ENCODE measurements around the gene COIL. TPM values are rescaled to one million over a fixed set of nuclear protein-coding genes. Genes with fewer than 3 reads are reported as not detected.
"Not testable (repeated sequence)": the region's sequence is repeated elsewhere in the genome, so short reads cannot be mapped to it uniquely, and the experiment has no call there.

The COIL gene
- total RNA-seq, 4 donors from 2014 or later, result 6.3 to 9.7 (median 9.0) TPM

- DNase-seq, result no peak
- H3K27ac ChIP-seq, result no peak overlapping the region
- no peaks in the 10 kb centered on the region for H3K4me1 ChIP-seq
- H3K27me3 ChIP-seq, result no peaks in the 10 kb centered on the region
- H3K9me3 ChIP-seq, result no peaks in the 10 kb centered on the region
- TF ChIP-seq POLR2A (IDR thresholded peaks at IDR 0.05) (no peak), CTCF (IDR thresholded peaks at IDR 0.05 in 4 of 5, conservative IDR thresholded peaks at IDR 0.05 in 1 of 5) (no peak)
- ATAC-seq, result no peak
- peaks cover 0 to 45% of the 10 kb centered on the region in 2 donors for H3K36me3 ChIP-seq
- in situ Hi-C loops (cut with MboI; ENCODE audit: low sequenced_read_pairs in 4 of 4), result no loop called here
- intact Hi-C loops (cut with DNase I; ENCODE audit: low total_unique reads), result no loop called here
- H3K4me3 ChIP-seq, result no peak overlapping the region
Measured at GRCh38 chr17:56987283-56987834, 26.5 kb upstream of the COIL start.

GRCh38 chr17:56985371-56986162 is 24.7 kb upstream of the COIL start:
- Histone ChIP-seq H3K9me3 (no peaks in the 10 kb centered on the region), H3K27ac (no peak overlapping the region), H3K4me3 (no peak overlapping the region), H3K36me3 (peaks cover 0 to 43% of the 10 kb centered on the region in 2 donors), H3K27me3 (no peaks in the 10 kb centered on the region), H3K4me1 (no peaks in the 10 kb centered on the region)
- no peak for ATAC-seq
- intact Hi-C loops (cut with DNase I; ENCODE audit: low total_unique reads), result no loop called here
- in situ Hi-C loops (cut with MboI; ENCODE audit: low sequenced_read_pairs in 4 of 4), result no loop called here
- TF ChIP-seq CTCF (IDR thresholded peaks at IDR 0.05 in 4 of 5, conservative IDR thresholded peaks at IDR 0.05 in 1 of 5), result no peak
- no peak for TF ChIP-seq POLR2A (IDR thresholded peaks at IDR 0.05)
- DNase-seq, result no peak

- TF ChIP-seq CTCF (IDR thresholded peaks at IDR 0.05 in 4 of 5, conservative IDR thresholded peaks at IDR 0.05 in 1 of 5) (no peak), POLR2A (IDR thresholded peaks at IDR 0.05) (no peak)
- in situ Hi-C loops (cut with MboI; ENCODE audit: low sequenced_read_pairs in 4 of 4), result no loop called here
- no peaks in the 10 kb centered on the region for H3K27me3 ChIP-seq
- no peaks in the 10 kb centered on the region for H3K9me3 ChIP-seq
- H3K4me3 ChIP-seq, result no peak overlapping the region
- DNase-seq (no peak), ATAC-seq (no peak)
- H3K27ac ChIP-seq, result no peak overlapping the region
- H3K4me1 ChIP-seq, result peaks cover 9 to 10% of the 10 kb centered on the region in 2 donors
- H3K36me3 ChIP-seq, result peaks cover 0 to 30% of the 10 kb centered on the region in 2 donors
- intact Hi-C loops (cut with DNase I; ENCODE audit: low total_unique reads), result no loop called here
Measured at GRCh38 chr17:56983366-56983765, 22.5 kb upstream of the COIL start.

DNA sequence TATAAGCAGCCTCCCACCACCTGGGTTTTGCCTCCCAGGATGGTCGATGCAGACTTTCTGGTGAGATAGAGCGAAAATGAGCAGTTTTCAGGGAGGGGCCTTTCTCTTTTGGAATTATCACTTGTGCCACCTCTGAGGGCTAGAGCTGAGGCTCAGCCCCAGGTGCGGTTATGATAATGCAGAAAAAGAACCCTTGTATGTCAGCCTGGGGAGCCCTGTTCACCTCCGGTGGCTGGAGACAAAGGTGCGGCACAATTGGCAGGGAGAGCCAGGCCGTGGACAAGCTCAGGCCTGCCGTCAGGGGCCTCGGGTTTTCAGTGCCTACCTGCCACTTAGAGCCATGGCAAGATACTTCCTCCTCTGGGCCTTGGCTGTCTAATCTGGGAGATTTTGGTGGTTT is 21.5 kb upstream of the COIL start:
- no peak for ATAC-seq
- H3K9me3 ChIP-seq, result no peaks in the 10 kb centered on the region
- H3K27me3 ChIP-seq, result no peaks in the 10 kb centered on the region
- peaks cover 0 to 22% of the 10 kb centered on the region in 2 donors for H3K36me3 ChIP-seq
- H3K4me1 ChIP-seq, result peaks cover 12% of the 10 kb centered on the region in 2 donors
- TF ChIP-seq POLR2A (IDR thresholded peaks at IDR 0.05) (no peak), CTCF (IDR thresholded peaks at IDR 0.05 in 4 of 5, conservative IDR thresholded peaks at IDR 0.05 in 1 of 5) (no peak)
- intact Hi-C loops (cut with DNase I; ENCODE audit: low total_unique reads), result no loop called here
- DNase-seq, result no peak
- no peak overlapping the region for H3K4me3 ChIP-seq
- in situ Hi-C loops (cut with MboI; ENCODE audit: low sequenced_read_pairs in 4 of 4), result no loop called here
- no peak overlapping the region for H3K27ac ChIP-seq

DNA sequence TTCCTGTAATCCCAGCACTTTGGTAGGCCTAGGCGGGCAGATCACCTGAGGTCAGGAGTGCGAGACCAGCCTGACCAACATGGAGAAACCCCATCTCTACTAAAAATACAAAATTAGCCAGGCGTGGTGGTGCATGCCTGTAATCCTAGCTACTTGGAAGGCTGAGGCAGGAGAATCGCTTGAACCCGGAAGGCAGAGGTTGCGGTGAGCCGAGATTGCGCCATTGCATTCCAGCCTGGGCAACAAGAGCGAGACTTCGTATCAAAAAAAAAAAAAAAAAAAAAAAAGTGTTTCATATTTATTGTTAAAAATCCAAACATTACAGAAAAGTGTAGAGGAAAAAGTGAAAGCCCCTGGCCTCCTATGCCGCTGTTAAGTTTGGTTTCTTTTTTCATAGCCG is 19.7 kb upstream of the COIL start:
- H3K9me3 ChIP-seq; in situ Hi-C loops (cut with MboI; ENCODE audit: low sequenced_read_pairs in 4 of 4); ATAC-seq; H3K4me3 ChIP-seq; H3K27me3 ChIP-seq; intact Hi-C loops (cut with DNase I; ENCODE audit: low total_unique reads): not testable (repeated sequence)
- H3K36me3 ChIP-seq, result peaks cover 0 to 16% of the 10 kb centered on the region in 2 donors
- peak overlapping the region in 2 of 4 donors; percentile 15 to 64 for H3K27ac ChIP-seq
- peak in 1 of 2 donors; percentile 47 for DNase-seq
- peaks cover 12% of the 10 kb centered on the region in 2 donors for H3K4me1 ChIP-seq

Data from gastrocnemius medialis (tissue), 4 donors.